ENCODE measurements around the gene CHMP6. TPM values are rescaled to one million over a fixed set of nuclear protein-coding genes. Genes with fewer than 3 reads are reported as not detected.
A peak's percentile ranks its signal among the peaks of the same experiment; 100 is the strongest.
"Not testable (repeated sequence)": the region's sequence is repeated elsewhere in the genome, so short reads cannot be mapped to it uniquely, and the experiment has no call there.

Gene CHMP6
- total RNA-seq, 1 donor from 2014 or later = 17.5 TPM

DNA sequence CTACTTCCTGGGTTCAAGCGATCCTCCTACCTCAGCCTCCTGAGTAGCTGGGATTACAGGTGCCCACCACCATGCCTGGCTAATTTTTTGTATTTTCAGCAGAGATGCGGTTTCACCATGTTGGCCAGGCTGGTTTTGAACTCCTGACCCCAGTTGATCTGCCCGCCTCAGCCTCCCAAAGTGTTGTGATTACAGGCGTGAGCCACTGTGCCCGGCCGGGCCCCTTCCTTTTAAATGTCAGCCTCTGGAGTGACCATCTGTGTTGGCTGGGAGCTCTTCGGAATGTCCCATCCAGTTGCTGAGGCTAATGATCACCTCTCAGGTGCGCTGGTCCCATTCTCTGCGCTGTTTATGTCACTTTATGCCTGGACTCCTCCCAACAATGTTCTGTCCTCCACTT is 38.7 kb downstream of the CHMP6 start:
- not testable (repeated sequence) for DNase-seq (ENCODE audit: low read depth)

GRCh38 chr17:81030741-81031565 is 39.3 kb downstream of the CHMP6 start:
- peak; percentile 82 for DNase-seq (ENCODE audit: low read depth)

DNA sequence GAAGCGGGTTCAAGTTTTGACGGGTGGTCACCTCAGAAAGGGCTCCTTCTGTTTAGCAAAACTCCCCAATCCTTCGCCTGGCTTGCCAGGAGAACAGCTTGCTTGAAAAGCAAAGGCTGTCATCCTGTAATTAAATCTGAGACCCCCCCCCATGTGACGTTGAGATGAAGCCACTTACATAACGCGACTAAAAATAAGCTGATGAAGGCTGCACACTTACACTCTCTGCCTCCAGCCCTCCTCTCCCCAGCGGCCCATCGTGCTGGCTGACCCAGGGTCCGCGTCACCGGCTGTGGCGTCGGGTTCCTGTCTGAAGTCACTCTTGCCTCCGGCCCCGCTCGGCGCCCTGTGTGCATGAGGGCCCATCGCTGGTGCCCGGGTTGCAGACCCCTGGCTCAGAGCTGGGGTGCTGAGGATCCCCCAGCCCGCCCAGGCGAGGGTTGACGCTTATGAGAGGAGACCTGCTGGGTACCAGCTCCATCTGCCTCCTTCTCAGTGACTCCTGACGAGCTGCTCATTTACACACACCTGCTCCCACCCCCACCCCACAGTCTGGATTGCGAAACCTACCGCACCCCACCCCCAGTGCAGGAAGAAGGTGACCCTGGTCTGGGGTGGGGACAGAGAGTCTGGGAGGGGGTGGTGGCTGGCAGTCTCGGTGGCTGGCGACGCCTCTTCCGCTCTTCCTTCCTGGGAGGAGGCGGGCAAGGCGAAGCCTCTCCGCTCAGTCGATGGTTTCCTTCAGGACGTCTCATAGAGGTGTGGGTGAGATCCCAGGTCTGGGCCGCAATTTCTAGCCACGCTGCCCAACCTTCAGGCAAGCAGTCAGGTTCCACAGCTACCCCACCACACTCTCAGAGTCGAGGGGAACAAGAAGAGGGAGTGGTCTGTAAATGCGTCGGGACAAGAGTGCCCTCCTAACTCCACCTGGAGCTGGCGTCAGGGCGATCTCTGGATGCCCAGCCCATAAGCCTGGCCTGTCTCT is 40.2 kb downstream of the CHMP6 start:
- DNase-seq (ENCODE audit: low read depth) = no peak

DNA sequence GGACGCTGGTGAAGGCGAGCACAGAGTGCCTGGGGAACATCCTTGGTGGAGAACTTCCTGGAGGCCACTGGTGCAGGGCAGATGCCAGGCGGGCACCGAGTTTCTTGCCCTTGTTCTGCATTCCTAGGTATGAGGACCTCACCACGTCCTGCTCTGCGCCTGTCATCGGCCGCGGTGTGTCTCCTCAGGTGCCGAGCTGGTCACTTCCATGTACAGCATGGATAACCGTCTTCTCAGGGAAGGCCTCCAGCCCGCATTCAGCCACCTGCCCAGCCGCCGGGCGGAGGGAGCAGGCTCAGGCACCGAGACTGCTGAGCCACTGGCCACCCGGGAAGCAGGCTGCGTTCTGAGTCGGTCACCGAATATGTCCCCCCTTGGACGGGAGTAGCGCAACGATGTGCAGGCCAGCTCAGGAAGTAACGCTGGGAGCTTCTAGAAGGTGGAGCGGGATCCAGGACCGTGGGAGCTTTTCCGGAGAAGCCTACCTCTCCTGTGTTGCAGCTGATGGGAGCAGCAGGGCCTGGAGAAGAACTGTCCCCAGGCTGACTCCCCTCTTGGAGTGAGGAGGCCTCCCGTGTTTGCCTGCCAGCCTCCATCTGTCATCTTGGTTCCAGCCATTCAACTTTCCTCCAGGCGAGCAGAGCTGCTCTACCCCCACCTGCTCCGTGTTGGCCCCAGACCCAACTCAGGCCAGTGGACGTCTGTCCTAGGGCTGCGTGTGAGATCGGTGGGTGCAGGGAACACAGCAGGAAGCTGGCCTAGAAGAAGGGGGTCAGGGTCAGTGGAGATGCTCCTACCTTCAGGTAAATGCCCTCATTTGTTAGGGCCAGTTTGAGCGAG is 41.2 kb downstream of the CHMP6 start:
- DNase-seq (ENCODE audit: low read depth) = no peak

DNA sequence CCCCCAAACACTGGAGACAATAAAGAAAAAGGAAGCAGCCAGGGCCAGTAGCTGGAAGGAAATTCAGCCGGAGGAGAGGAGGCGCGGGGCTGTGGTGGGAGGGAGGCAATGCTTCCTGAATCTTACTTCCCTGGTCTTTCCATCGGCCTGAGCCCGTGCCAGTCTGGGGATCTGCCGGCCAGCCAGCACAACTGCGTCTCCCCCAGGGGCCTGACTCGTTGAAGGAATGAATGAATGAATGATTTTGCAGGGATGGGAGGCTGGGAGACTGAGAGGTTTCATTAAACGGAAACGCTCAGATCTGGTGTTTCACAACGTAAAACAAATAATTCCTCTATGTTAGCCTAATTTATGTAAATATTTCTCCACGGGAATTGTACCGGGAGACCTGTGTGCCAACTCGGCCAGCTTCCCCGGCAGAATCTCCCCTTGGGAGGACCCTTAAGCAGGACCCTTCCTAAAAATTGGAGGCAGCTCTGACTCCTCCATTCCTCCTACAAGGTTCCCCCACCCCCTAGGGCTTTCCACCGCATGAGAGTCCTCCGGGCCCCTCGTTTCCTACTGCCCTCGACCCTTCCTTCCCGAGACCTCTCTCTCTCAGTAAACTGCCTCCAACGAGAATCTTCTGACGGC is 42.0 kb downstream of the CHMP6 start:
- no peak for DNase-seq (ENCODE audit: low read depth)

DNA sequence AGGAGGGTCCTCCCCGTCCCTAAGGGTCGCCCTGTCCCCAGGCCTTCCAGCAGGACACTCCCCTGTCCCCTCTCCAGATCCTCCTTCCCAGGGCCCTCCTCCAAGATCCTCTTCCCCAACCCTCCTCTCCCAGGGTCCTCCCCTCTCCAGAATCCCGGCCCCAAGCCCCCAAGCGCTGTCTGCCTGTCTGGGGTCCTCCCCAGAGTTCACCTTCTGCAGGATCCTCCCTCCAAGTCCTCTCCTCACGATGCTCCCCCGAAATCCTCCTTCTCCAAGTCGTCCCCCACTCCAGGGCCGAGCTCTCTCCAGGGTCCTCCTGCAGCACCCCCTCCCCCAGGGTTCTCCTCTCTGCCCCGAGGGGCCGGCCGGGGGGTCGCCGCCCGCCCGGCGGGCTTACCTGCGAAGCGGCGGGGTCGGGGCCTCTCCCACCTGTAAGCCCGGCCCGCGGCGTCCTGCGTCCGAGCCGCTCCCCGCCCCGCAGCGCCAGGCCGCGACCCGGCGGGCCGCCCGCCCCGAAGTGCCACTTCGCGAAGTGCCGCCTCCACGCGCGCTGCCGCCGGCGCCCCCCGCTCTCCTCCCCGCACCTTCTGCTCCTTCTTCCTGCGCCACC is 42.6 kb downstream of the CHMP6 start:
- no peak for DNase-seq (ENCODE audit: low read depth)

- DNase-seq (ENCODE audit: low read depth) = peak; percentile 69
These were observed 43.3 kb downstream of the CHMP6 start, which contains the start of gene BAIAP2 for GRCh38 chr17:81034779-81035520. TSS of gene BAIAP2 (plus strand) at chr17:81035151. CDS start at chr17:81035255, 104 bp downstream.

GRCh38 chr17:81035521-81036196 is 44.0 kb downstream of the CHMP6 start:
- no peak for DNase-seq (ENCODE audit: low read depth)

- DNase-seq (ENCODE audit: low read depth) = peak; percentile 54
These were observed 44.7 kb downstream of the CHMP6 start for GRCh38 chr17:81036197-81036941.

DNA sequence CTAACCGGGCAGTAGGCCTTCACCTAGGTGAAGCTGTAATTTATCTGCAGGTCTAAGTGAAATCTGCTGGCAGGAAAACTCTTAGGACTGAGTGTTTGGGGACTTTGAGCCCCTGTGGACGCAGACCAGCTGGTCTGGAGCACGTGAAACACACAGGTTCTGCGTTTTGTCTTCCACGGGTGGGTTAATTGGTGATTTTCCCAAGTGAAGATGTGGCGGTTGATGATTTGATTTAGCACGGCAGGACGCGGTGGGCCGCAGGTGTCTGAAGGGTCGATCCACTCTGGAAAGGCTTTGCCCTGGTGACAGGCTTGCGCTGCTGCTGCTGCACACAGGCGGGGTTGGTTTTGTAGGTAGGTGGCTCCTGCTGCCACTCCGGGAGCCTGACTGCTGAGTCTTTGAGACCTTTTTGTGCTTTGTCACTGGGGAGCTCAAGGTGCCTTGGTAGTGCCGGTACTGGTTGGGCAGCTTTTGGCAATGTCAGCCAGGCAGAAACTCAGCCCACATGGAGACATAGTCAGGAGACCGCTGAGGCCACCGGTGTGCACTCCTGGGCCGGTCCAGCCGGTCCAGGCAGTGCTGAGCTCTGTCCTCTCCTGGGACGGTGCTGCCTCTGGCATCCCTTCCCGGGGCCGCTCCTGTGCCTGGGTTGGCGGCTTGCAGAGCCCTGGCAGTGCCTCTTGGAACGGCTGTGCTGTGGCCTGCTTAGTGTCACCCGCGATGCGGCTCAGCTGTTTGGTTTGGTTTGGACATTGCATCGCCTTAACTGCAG is 45.6 kb downstream of the CHMP6 start:
- no peak for DNase-seq (ENCODE audit: low read depth)

DNA sequence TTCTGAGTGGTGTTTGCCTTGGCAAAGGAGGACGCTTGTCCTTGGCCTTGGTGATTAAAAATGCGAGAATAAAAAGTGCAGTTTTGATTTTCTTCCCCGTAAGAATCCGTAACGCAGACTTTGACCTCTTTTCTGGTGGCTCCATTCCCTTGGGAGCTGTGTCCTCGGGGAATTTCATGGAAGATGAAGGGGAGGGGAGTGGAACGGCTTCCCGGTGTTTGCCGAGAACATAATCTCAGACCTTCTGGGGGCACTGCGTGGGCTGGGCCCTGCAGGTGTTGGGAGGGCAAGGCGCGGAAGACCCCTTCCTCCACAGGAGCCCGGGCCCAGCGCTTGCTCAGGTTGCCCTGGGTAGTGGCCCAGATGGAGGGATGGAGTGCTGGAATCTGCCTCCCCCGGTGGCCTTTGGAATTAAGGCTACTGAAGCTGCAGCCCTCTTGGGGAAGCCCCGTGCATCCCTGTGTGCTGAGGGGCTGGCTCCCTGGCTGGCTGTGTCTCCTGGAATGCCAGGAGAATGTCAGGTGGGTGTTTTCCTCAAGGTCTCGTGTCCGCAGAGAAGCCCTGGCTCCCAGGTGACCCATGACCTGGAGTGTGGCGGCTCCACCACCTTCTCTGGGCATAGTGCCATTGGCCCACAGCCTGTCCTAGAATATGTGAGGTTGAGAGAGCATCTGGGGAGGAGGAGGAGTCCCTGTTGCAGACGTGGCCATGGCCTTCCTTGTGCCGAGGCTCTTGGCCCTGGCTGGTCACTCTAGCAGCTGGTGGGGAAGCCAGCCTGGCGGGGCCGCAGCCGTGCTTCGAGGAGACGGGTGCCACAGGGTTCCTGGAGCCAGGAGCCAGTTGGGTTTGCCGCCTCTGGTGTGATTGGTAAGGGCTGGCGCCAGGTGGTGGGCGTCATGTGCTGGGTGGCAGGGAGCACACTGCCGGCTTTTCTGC is 46.4 kb downstream of the CHMP6 start:
- peak; percentile 73 for DNase-seq (ENCODE audit: low read depth)

DNA sequence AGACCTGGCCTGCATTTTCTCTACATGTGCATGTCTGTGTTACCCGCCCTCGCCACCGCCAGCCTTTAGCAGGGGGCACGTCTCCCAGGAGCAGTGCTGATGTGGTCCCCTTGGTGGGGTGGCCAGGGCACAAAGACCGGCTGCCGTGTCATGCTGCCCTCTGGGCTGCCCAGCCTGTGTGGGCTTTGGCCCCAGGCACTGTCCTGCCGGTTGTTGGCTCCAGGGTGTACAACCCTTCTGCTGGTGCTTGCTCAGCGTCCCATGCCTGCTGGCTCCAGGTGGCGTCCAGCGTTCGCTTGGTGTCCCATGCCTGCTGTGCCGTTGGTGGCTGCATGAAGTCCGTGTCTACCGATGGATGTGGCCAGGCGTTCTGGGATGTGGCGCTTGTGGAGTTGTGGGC is 47.5 kb downstream of the CHMP6 start:
- DNase-seq (ENCODE audit: low read depth) = no peak

GRCh38 chr17:81039854-81040758 is 48.5 kb downstream of the CHMP6 start:
- DNase-seq (ENCODE audit: low read depth) = no peak

GRCh38 chr17:81040791-81041337 is 49.2 kb downstream of the CHMP6 start:
- DNase-seq (ENCODE audit: low read depth) = no peak

- no peak for DNase-seq (ENCODE audit: low read depth)
These were observed 51.0 kb downstream of the CHMP6 start for GRCh38 chr17:81042606-81043005.
